SU-DHL-6 (cell line): ENCODE results near the gene NECAB2.

Experiments used
- CTCF ChIP-seq: fragments of 200-600 bp; sonication (generic); IDR thresholded peaks from one replicate; pipeline ENCODE4 v1.5.1; 2017; ENCODE audit warnings: antibody characterized with exemption, mild to moderate bottlenecking, low read length, moderate library complexity; ENCODE audit not compliant: insufficient read depth, poor library complexity, severe bottlenecking
- EZH2phosphoT487 ChIP-seq: fragments of 200-600 bp; sonication (generic), shearing (Covaris generic); conservative IDR thresholded peaks from 2 replicates; pipeline ENCODE4 v1.6.1; 2018; ENCODE audit warnings: mild to moderate bottlenecking, antibody characterized with exemption, low read length, moderate library complexity, mixed read lengths

- no peak for TF ChIP-seq CTCF
- no peak for TF ChIP-seq EZH2phosphoT487
These were observed 70.4 kb downstream of the NECAB2 start for GRCh38 chr16:84038469-84038868.
